Stimulated activated CD8-positive, alpha-beta memory T cell treated with anti-CD3 and anti-CD28 coated beads, Interleukin-12 subunit alpha, Interleukin-12 subunit beta, amount 100 ng/mL, for 4 hours (primary cell): ENCODE data around the gene LRRC71.

ENCODE experiments used
- DNase-seq: peaks from one replicate; pipeline ENCODE4 v3.0.0-alpha.2; 2020; ENCODE audit warnings: low read depth

The LRRC71 gene

GRCh38 chr1:156927215-156928042 lies 7.0 kb downstream of the LRRC71 start:
- DNase-seq, result peak; percentile 41

GRCh38 chr1:156928043-156928602 lies 7.7 kb downstream of the LRRC71 start:
- DNase-seq, result no peak

GRCh38 chr1:156929596-156930238 lies 9.3 kb downstream of the LRRC71 start:
- DNase-seq, result no peak

GRCh38 chr1:156930483-156930882 lies 10.1 kb downstream of the LRRC71 start:
- no peak for DNase-seq

GRCh38 chr1:156931211-156931952 lies 10.9 kb downstream of the LRRC71 start:
- no peak for DNase-seq

GRCh38 chr1:156931974-156932710 lies 11.7 kb downstream of the LRRC71 start:
- no peak for DNase-seq

GRCh38 chr1:156933136-156933535 lies 12.7 kb downstream of the LRRC71 start:
- DNase-seq, result no peak

- DNase-seq, result no peak
Measured at GRCh38 chr1:156935505-156936128, 15.2 kb downstream of the LRRC71 start.

- DNase-seq, result no peak
Measured at GRCh38 chr1:156936191-156936590, 15.8 kb downstream of the LRRC71 start.

GRCh38 chr1:156936721-156937220 lies 16.3 kb downstream of the LRRC71 start:
- no peak for DNase-seq

- DNase-seq, result no peak
Measured at GRCh38 chr1:156937883-156938282, 17.5 kb downstream of the LRRC71 start.

GRCh38 chr1:156938813-156939212 lies 18.4 kb downstream of the LRRC71 start:
- no peak for DNase-seq

- DNase-seq, result no peak
Measured at GRCh38 chr1:156939786-156940334, 19.4 kb downstream of the LRRC71 start.

- no peak for DNase-seq
Measured at GRCh38 chr1:156941675-156942074, 21.2 kb downstream of the LRRC71 start.

GRCh38 chr1:156942176-156942575 lies 21.7 kb downstream of the LRRC71 start:
- no peak for DNase-seq

- DNase-seq, result no peak
Measured at GRCh38 chr1:156942576-156942975, 22.1 kb downstream of the LRRC71 start.

GRCh38 chr1:156943756-156944155 lies 23.3 kb downstream of the LRRC71 start:
- DNase-seq, result no peak

GRCh38 chr1:156944268-156944667 lies 23.8 kb downstream of the LRRC71 start:
- no peak for DNase-seq

- no peak for DNase-seq
Measured at GRCh38 chr1:156944848-156945247, 24.4 kb downstream of the LRRC71 start.

- no peak for DNase-seq
Measured at GRCh38 chr1:156945881-156946661, 25.6 kb downstream of the LRRC71 start.
